WTC11 (cell line): ENCODE data around the gene ANKRD33B. TPM values are rescaled to one million over a fixed set of nuclear protein-coding genes. Genes with fewer than 3 reads are reported as not detected.
"Not testable (repeated sequence)": the region's sequence is repeated elsewhere in the genome, so short reads cannot be mapped to it uniquely, and the experiment has no call there.

Experiments
- ATAC-seq: fragments of 200-7000 bp; cut with Tn5 transposase; 2 replicates; pipeline ENCODE4 v1.10.0; 2021; ENCODE audit warnings: mild to moderate bottlenecking, moderate library complexity
- CTCF ChIA-PET: fragments of 300-600 bp; sonication (Branson Sonifier 250); formaldehyde crosslinking; loops from one replicate; lab custom pipeline; 2021; ENCODE audit warnings: antibody characterized with exemption; lab: Charles Lee
- POLR2A ChIA-PET: fragments of 350-600 bp; sonication (Branson Sonifier 250); formaldehyde crosslinking; loops from one replicate; lab custom pipeline; 2021; ENCODE audit warnings: antibody characterized with exemption; lab: Charles Lee
- DNase-seq: peaks from one replicate; pipeline ENCODE4 v3.0.0; 2021; ENCODE audit warnings: low spot score
- H3K27ac Mint-ChIP-seq: 2 replicates; pipeline ENCODE4 v1.8.0; 2021; ENCODE audit warnings: mixed read lengths
- H3K27me3 Mint-ChIP-seq: 2 replicates; pipeline ENCODE4 v1.8.0; 2021; ENCODE audit warnings: low read depth, mild to moderate bottlenecking, moderate library complexity, mixed read lengths
- H3K36me3 Mint-ChIP-seq: 2 replicates; pipeline ENCODE4 v1.8.0; 2021; ENCODE audit warnings: mixed read lengths
- H3K4me1 Mint-ChIP-seq: 2 replicates; pipeline ENCODE4 v1.8.0; 2022; ENCODE audit warnings: mixed read lengths
- H3K4me3 Mint-ChIP-seq: 2 replicates; pipeline ENCODE4 v1.8.0; 2021; ENCODE audit warnings: mild to moderate bottlenecking, moderate library complexity, mixed read lengths
- H3K9me3 Mint-ChIP-seq: 2 replicates; pipeline ENCODE4 v1.8.0; 2021; ENCODE audit warnings: mixed read lengths
- AR ChIP-seq: fragments of 250-450 bp; sonication (Bioruptor Pico); IDR thresholded peaks from 2 replicates; pipeline ENCODE4 v1.9.0; 2021; ENCODE audit warnings: mild to moderate bottlenecking
- CTCF ChIP-seq: fragments of 200-600 bp; IDR thresholded peaks from 2 replicates; pipeline ENCODE4 v1.8.0; 2022; ENCODE audit warnings: antibody characterized with exemption
- E2F1 ChIP-seq: sonication (generic); formaldehyde crosslinking; IDR thresholded peaks from 2 replicates; pipeline ENCODE4 v1.8.0; 2022; ENCODE audit warnings: mild to moderate bottlenecking, missing genetic modification reagents
- IRF2 ChIP-seq: sonication (generic); formaldehyde crosslinking; IDR thresholded peaks from 2 replicates; pipeline ENCODE4 v1.8.0; 2022; ENCODE audit warnings: low read depth, missing genetic modification reagents, borderline replicate concordance
- SMAD4 ChIP-seq: sonication (generic); formaldehyde crosslinking; IDR thresholded peaks from 2 replicates; pipeline ENCODE4 v1.8.0; 2022; ENCODE audit warnings: mild to moderate bottlenecking, missing genetic modification reagents
- STAT6 ChIP-seq: sonication (generic); formaldehyde crosslinking; conservative IDR thresholded peaks from 2 replicates; pipeline ENCODE4 v1.8.1; 2023; ENCODE audit warnings: mild to moderate bottlenecking, low read depth, missing genetic modification reagents, moderate library complexity
- TP53 ChIP-seq: sonication (generic); formaldehyde crosslinking; IDR thresholded peaks from 2 replicates; pipeline ENCODE4 v1.8.1; 2023; ENCODE audit warnings: mild to moderate bottlenecking, missing genetic modification reagents
- ZNF317 ChIP-seq: sonication (generic); formaldehyde crosslinking; IDR thresholded peaks from 2 replicates; pipeline ENCODE4 v1.8.1; 2023; ENCODE audit warnings: low read depth, mild to moderate bottlenecking, moderate library complexity, missing genetic modification reagents, borderline replicate concordance
- ZNF423 ChIP-seq: fragments of 250-450 bp; sonication (Bioruptor Pico); IDR thresholded peaks from 2 replicates; pipeline ENCODE4 v2.1.2; 2022; ENCODE audit warnings: mild to moderate bottlenecking, moderate library complexity
- ZNF512 ChIP-seq: sonication (generic); formaldehyde crosslinking; IDR thresholded peaks from 2 replicates; pipeline ENCODE4 v1.8.1; 2022; ENCODE audit warnings: missing genetic modification reagents, borderline replicate concordance
- ZNF671 ChIP-seq: fragments of 250-450 bp; sonication (Bioruptor Pico); IDR thresholded peaks from 2 replicates; pipeline ENCODE4 v1.8.0; 2021; ENCODE audit warnings: mild to moderate bottlenecking
- total RNA-seq: library from RNA; stranded (reverse); gene quantifications from 3 replicates; pipeline ENCODE4 v1.2.3, GENCODE V29; 2021

The ANKRD33B gene
- total RNA-seq, 1 experiment from 2014 or later, result 9.2 TPM

GRCh38 chr5:10573487-10574145 lies 9.7 kb downstream of the ANKRD33B start:
- peaks cover 12% of the 10 kb centered on the region for H3K4me1 Mint-ChIP-seq
- no peak overlapping the region for H3K27ac Mint-ChIP-seq
- ATAC-seq (no peak), DNase-seq (no peak)
- H3K36me3 Mint-ChIP-seq, result no peaks in the 10 kb centered on the region
- H3K27me3 Mint-ChIP-seq, result peaks cover 2% of the 10 kb centered on the region
- ChIA-PET CTCF (interaction anchor here (0.6 to 0.7 kb wide), 2 partner anchors 35 to 46 kb away, joined by 3 to 6 read pairs; no protein-coding TSS in a partner anchor), POLR2A (no interaction called here)
- H3K4me3 Mint-ChIP-seq, result no peak overlapping the region
- TF ChIP-seq CTCF (no peak), STAT6 (CRISPR knock-in tag) (no peak), SMAD4 (CRISPR knock-in tag) (no peak)
- H3K9me3 Mint-ChIP-seq, result no peaks in the 10 kb centered on the region

GRCh38 chr5:10574879-10575278 lies 11.0 kb downstream of the ANKRD33B start:
- DNase-seq, H3K36me3 Mint-ChIP-seq, H3K27me3 Mint-ChIP-seq, ATAC-seq, H3K27ac Mint-ChIP-seq, H3K4me3 Mint-ChIP-seq, H3K9me3 Mint-ChIP-seq, POLR2A ChIA-PET: not testable (repeated sequence)
- CTCF ChIA-PET, result interaction anchor here (0.9 to 4.3 kb wide), 2 partner anchors 53 to 152 kb away, joined by 3 to 21 read pairs; no protein-coding TSS in a partner anchor
- H3K4me1 Mint-ChIP-seq, result peaks cover 12% of the 10 kb centered on the region

- Mint-ChIP-seq H3K4me3 (no peak overlapping the region), H3K27ac (no peak overlapping the region; the same call in 1 of the 2 replicates), H3K36me3 (no peaks in the 10 kb centered on the region), H3K4me1 (peaks cover 12% of the 10 kb centered on the region), H3K9me3 (no peaks in the 10 kb centered on the region), H3K27me3 (no peaks in the 10 kb centered on the region)
- no peak for DNase-seq
- TF ChIP-seq TP53 (CRISPR knock-in tag) (no peak), ZNF671 (CRISPR knock-in tag) (no peak), IRF2 (CRISPR knock-in tag) (no peak), ZNF512 (CRISPR knock-in tag) (no peak), E2F1 (CRISPR knock-in tag) (no peak), ZNF317 (CRISPR knock-in tag) (no peak), AR (CRISPR knock-in tag) (no peak), ZNF423 (CRISPR knock-in tag) (no peak)
- ChIA-PET CTCF (interaction anchor here (0.8 to 4.3 kb wide), 5 partner anchors 12 to 121 kb away, joined by 4 to 21 read pairs (median 5); no protein-coding TSS in a partner anchor), POLR2A (interaction anchor here (0.8 kb wide), 1 partner anchor 25 kb away, joined by 3 read pairs; no protein-coding TSS in a partner anchor)
- ATAC-seq, result peak; percentile 62
Observed at GRCh38 chr5:10576121-10576789, 12.4 kb downstream of the ANKRD33B start.
